Breast epithelium (tissue), 4 donors: ENCODE data around the gene IDI2. TPM values are rescaled to one million over a fixed set of nuclear protein-coding genes. Genes with fewer than 3 reads are reported as not detected.

Experiments
- DNase-seq, 2 donors: peaks; one replicate each; pipeline ENCODE4 v3.0.0-alpha.2; 2019; ENCODE audit warnings: low spot score in 2 of 2
- H3K27ac ChIP-seq, 2 donors: fragments of 200-600 bp; sonication (generic) in 1 of 2; one replicate each; pipeline ENCODE4 v1.5.1; 2016 to 2019; ENCODE audit warnings: mild to moderate bottlenecking in 1 of 2
- H3K27me3 ChIP-seq, 2 donors: fragments of 200-600 bp; sonication (generic) in 1 of 2; one replicate each; pipeline versions ENCODE4 v1.5.1 to v1.6.0; 2017 to 2019; ENCODE audit warnings: control low read depth in 1 of 2, mild to moderate bottlenecking in 1 of 2
- H3K36me3 ChIP-seq: fragments of 200-600 bp; one replicate; pipeline ENCODE4 v1.5.1; 2019
- H3K4me1 ChIP-seq, 2 donors: fragments of 200-600 bp; sonication (generic); one replicate each; pipeline ENCODE4 v1.5.1; 2016 to 2019; ENCODE audit warnings: control low read depth in 1 of 2
- H3K4me3 ChIP-seq, 3 donors: fragments of 200-600 bp; sonication (generic); 1 replicate in 2 of 3; 2 replicates in 1 of 3; pipeline ENCODE4 v1.5.1; 2016 to 2019; ENCODE audit warnings: mild to moderate bottlenecking in 3 of 3, moderate library complexity in 2 of 3
- H3K9me3 ChIP-seq, 2 donors: fragments of 200-600 bp; sonication (generic) in 1 of 2; one replicate each; pipeline ENCODE4 v1.5.1; 2016 to 2019; ENCODE audit warnings: control low read depth in 1 of 2
- POLR2A ChIP-seq: fragments of 450-650 bp; IDR thresholded peaks from one replicate; pipeline ENCODE4 v1.6.1; 2016; ENCODE audit warnings: antibody characterized with exemption, mild to moderate bottlenecking, moderate library complexity
- POLR2AphosphoS5 ChIP-seq, 3 donors: sonication (generic); formaldehyde crosslinking; IDR thresholded peaks; one replicate each; pipeline ENCODE4 v1.6.1; 2017; ENCODE audit warnings: antibody characterized with exemption in 3 of 3
- intact Hi-C: fragments of 100-400 bp; cut with DNase I; formaldehyde crosslinking; loops from one replicate; pipeline ENCODE4 v1.15.1; 2023; ENCODE audit warnings: low total_unique reads
- total RNA-seq, 3 donors: library from RNA; depleted of rRNA; stranded (reverse); fragments of >200 nt; gene quantifications; one replicate each; pipeline ENCODE4 v1.1.0, GENCODE V29; 2016
- TF ChIP-seq, protein P1 (sequence below), 3 donors: fragments of 450-650 bp; IDR thresholded peaks; one replicate each; pipeline ENCODE4 v1.5.1; 2016 to 2017; ENCODE audit warnings: antibody characterized with exemption in 3 of 3, mild to moderate bottlenecking in 3 of 3, moderate library complexity in 3 of 3

Gene IDI2
- total RNA-seq, 3 donors from 2014 or later: not detected

GRCh38 chr10:1020958-1021357 lies 4.7 kb downstream of the IDI2 start:
- H3K36me3 ChIP-seq: no peaks in the 10 kb centered on the region
- H3K9me3 ChIP-seq: no peaks in the 10 kb centered on the region
- no peak overlapping the region for H3K27ac ChIP-seq
- H3K4me1 ChIP-seq: no peaks in the 10 kb centered on the region
- H3K27me3 ChIP-seq: no peaks in the 10 kb centered on the region
- TF ChIP-seq, protein P1, sequence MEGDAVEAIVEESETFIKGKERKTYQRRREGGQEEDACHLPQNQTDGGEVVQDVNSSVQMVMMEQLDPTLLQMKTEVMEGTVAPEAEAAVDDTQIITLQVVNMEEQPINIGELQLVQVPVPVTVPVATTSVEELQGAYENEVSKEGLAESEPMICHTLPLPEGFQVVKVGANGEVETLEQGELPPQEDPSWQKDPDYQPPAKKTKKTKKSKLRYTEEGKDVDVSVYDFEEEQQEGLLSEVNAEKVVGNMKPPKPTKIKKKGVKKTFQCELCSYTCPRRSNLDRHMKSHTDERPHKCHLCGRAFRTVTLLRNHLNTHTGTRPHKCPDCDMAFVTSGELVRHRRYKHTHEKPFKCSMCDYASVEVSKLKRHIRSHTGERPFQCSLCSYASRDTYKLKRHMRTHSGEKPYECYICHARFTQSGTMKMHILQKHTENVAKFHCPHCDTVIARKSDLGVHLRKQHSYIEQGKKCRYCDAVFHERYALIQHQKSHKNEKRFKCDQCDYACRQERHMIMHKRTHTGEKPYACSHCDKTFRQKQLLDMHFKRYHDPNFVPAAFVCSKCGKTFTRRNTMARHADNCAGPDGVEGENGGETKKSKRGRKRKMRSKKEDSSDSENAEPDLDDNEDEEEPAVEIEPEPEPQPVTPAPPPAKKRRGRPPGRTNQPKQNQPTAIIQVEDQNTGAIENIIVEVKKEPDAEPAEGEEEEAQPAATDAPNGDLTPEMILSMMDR (IDR thresholded peaks at IDR 0.05): no peak
- TF ChIP-seq POLR2AphosphoS5 (IDR thresholded peaks at IDR 0.05) (no peak), POLR2A (no peak)
- intact Hi-C loops: no loop called here
- H3K4me3 ChIP-seq: no peak overlapping the region
- DNase-seq: no peak

GRCh38 chr10:1020460-1020859 lies 5.2 kb downstream of the IDI2 start:
- intact Hi-C loops: no loop called here
- no peak for DNase-seq
- no peak overlapping the region for H3K4me3 ChIP-seq
- H3K9me3 ChIP-seq: no peaks in the 10 kb centered on the region
- TF ChIP-seq POLR2AphosphoS5 (IDR thresholded peaks at IDR 0.05) (no peak), POLR2A (no peak)
- TF ChIP-seq, protein P1 (IDR thresholded peaks at IDR 0.05): no peak
- no peak overlapping the region for H3K27ac ChIP-seq
- H3K36me3 ChIP-seq: no peaks in the 10 kb centered on the region
- no peaks in the 10 kb centered on the region for H3K4me1 ChIP-seq
- H3K27me3 ChIP-seq: no peaks in the 10 kb centered on the region

- Histone ChIP-seq H3K27ac (no peak overlapping the region), H3K4me3 (no peak overlapping the region), H3K4me1 (no peaks in the 10 kb centered on the region), H3K36me3 (no peaks in the 10 kb centered on the region), H3K9me3 (no peaks in the 10 kb centered on the region), H3K27me3 (no peaks in the 10 kb centered on the region)
- DNase-seq: no peak
- TF ChIP-seq POLR2A (no peak), POLR2AphosphoS5 (IDR thresholded peaks at IDR 0.05) (no peak)
- TF ChIP-seq, protein P1 (IDR thresholded peaks at IDR 0.05): no peak
- intact Hi-C loops: no loop called here
Measured at GRCh38 chr10:1019362-1019761, 6.3 kb downstream of the IDI2 start.

- DNase-seq: no peak
- TF ChIP-seq, protein P1 (IDR thresholded peaks at IDR 0.05): no peak
- TF ChIP-seq POLR2A (no peak), POLR2AphosphoS5 (IDR thresholded peaks at IDR 0.05) (no peak)
- H3K27ac ChIP-seq: no peak overlapping the region
- no peaks in the 10 kb centered on the region for H3K4me1 ChIP-seq
- H3K4me3 ChIP-seq: no peak overlapping the region
- H3K9me3 ChIP-seq: no peaks in the 10 kb centered on the region
- intact Hi-C loops: no loop called here
- peaks cover 7% of the 10 kb centered on the region for H3K36me3 ChIP-seq
- H3K27me3 ChIP-seq: no peaks in the 10 kb centered on the region
Measured at GRCh38 chr10:1015688-1016087, 10.0 kb downstream of the IDI2 start.

GRCh38 chr10:1011696-1012095 lies 14.0 kb downstream of the IDI2 start:
- no peaks in the 10 kb centered on the region for H3K4me1 ChIP-seq
- no peak overlapping the region for H3K4me3 ChIP-seq
- intact Hi-C loops: no loop called here
- TF ChIP-seq POLR2A (no peak), POLR2AphosphoS5 (IDR thresholded peaks at IDR 0.05) (no peak)
- TF ChIP-seq, protein P1 (IDR thresholded peaks at IDR 0.05): no peak
- H3K9me3 ChIP-seq: no peaks in the 10 kb centered on the region
- DNase-seq: no peak
- H3K27me3 ChIP-seq: no peaks in the 10 kb centered on the region
- H3K27ac ChIP-seq: no peak overlapping the region
- H3K36me3 ChIP-seq: peaks cover 16% of the 10 kb centered on the region
